ENCODE results near the gene NEXN.
A peak's percentile ranks its signal among the peaks of the same experiment; 100 is the strongest.

NEXN gene

GRCh38 chr1:77888081-77888780 is at the start of gene NEXN:
Gene NEXN (plus strand): TSS chr1:77888624. CDS start chr1:77916107, 27,483 bp downstream.
- DNase-seq (ENCODE audit: low read depth), result peak; percentile 90

- DNase-seq (ENCODE audit: low read depth), result no peak
These were observed 46.9 kb upstream of the NEXN start for GRCh38 chr1:77841574-77841973.

DNA sequence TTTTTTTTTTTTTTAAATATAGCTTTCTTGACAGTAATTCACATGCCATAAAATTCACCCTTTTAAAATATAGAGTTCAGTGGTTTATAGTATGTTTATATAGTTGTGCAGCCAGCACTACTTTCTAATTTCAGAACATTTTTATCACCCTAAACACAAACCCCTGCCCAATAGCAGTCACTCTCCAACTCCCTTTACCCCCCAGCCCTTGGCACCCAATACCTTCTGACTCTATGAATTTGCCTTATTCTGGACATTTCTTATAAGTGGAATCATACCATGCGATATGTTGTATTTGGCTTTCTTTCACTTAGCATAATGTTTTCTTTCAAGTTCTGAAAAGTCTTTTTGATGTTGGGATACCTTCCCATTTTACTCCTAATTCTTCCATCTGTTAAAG is 42.5 kb upstream of the NEXN start:
- no peak for DNase-seq (ENCODE audit: low read depth)

- DNase-seq (ENCODE audit: low read depth), result no peak
These were observed 41.5 kb upstream of the NEXN start for GRCh38 chr1:77846966-77847365.

- DNase-seq (ENCODE audit: low read depth), result no peak
These were observed 40.8 kb upstream of the NEXN start for GRCh38 chr1:77847621-77848080.

- no peak for DNase-seq (ENCODE audit: low read depth)
These were observed 38.3 kb upstream of the NEXN start for GRCh38 chr1:77850082-77850481.

GRCh38 chr1:77857552-77857951 is 30.9 kb upstream of the NEXN start:
- DNase-seq (ENCODE audit: low read depth), result peak; percentile 55

- no peak for DNase-seq (ENCODE audit: low read depth)
These were observed 29.7 kb upstream of the NEXN start for GRCh38 chr1:77858725-77859124.

GRCh38 chr1:77859248-77859647 is 29.2 kb upstream of the NEXN start:
- no peak for DNase-seq (ENCODE audit: low read depth)

DNA sequence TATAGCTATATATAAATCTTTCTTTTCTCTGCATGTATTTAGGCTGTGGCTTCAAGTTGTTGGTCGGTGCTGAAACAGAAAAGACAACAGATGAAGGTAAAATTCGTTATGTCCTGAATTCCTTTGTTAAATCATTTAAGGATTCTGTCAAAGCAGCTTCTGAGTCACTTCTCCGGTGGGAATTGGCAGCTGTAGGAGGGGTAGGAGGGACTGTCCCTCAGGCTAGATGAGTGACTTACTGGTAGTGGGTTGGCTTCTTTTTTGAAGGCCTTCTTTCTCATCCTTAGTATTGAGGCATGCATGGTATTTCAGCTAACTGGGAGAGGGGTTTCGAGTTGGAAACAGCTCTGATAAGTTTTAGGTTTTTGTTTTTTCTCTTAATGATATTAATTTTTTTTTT is 22.1 kb upstream of the NEXN start:
- DNase-seq (ENCODE audit: low read depth), result no peak

DNA sequence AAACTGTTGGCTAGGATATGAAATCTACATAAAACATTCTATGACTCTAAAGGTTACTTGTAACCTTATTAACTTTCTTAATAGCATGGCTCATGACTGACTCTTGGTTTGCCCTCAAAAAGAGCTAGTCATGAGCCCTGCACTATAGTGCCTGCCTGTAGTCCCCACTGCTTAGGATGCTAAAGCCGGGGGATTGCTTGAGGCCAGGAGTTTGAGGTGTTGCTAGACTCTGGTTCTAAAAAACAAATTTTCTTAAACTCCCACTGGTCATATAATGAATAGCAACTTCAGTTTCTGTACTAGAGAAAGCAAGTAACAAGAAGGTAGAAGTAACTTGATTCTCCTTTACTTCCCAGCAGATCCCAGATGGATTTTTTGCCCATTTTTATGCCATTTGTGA is 15.8 kb upstream of the NEXN start:
- no peak for DNase-seq (ENCODE audit: low read depth)

DNA sequence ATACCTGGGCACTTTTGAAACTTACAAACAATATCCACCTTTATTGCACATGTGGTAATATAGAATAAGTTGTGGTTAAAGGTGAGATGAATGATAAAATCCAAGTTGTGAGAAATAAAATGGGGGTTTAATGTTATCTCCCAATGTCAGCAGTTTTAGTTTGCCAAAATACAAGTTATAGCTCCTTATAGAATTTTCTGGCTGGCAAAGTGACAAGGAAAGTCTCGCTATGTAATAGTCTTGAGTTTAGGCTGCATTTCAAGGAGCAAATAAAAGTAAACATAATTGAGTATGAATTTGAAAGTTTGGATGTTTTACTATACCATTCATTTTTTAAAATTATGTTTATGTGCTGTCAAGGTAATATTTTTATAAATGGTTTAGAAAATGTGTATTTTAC is 15.0 kb upstream of the NEXN start:
- no peak for DNase-seq (ENCODE audit: low read depth)

GRCh38 chr1:77874804-77875445 is 13.5 kb upstream of the NEXN start:
- peak; percentile 15 for DNase-seq (ENCODE audit: low read depth)

- DNase-seq (ENCODE audit: low read depth), result peak; percentile 14
These were observed 11.5 kb upstream of the NEXN start for GRCh38 chr1:77876884-77877283.

- DNase-seq (ENCODE audit: low read depth), result no peak
These were observed 7.4 kb upstream of the NEXN start for GRCh38 chr1:77881061-77881460.

DNA sequence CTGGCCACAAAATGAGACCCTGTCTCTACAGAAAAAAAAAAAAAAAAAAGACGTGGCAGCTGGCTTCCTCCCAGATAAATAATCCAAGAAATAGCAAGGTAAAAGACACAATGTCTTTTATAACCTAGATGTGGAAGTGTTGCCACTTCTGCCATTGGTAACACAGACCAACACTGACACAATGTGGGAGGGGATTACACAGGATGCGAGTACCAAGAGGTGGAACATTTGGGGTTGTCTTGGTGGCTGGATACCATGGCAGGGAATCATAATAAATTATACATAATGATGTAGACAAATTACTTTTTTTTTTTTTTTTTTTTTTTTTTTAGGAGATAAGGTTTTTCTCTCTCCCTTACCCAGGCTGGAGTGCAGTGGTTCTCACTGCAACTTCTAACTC is 6.0 kb upstream of the NEXN start:
- DNase-seq (ENCODE audit: low read depth), result no peak

GRCh38 chr1:77888781-77889642 is 588 bp downstream of the NEXN start:
- peak; percentile 68 for DNase-seq (ENCODE audit: low read depth)

GRCh38 chr1:77889671-77890070 is 1.2 kb downstream of the NEXN start:
- DNase-seq (ENCODE audit: low read depth), result peak; percentile 75

GRCh38 chr1:77891200-77891599 is 2.8 kb downstream of the NEXN start:
- no peak for DNase-seq (ENCODE audit: low read depth)

DNA sequence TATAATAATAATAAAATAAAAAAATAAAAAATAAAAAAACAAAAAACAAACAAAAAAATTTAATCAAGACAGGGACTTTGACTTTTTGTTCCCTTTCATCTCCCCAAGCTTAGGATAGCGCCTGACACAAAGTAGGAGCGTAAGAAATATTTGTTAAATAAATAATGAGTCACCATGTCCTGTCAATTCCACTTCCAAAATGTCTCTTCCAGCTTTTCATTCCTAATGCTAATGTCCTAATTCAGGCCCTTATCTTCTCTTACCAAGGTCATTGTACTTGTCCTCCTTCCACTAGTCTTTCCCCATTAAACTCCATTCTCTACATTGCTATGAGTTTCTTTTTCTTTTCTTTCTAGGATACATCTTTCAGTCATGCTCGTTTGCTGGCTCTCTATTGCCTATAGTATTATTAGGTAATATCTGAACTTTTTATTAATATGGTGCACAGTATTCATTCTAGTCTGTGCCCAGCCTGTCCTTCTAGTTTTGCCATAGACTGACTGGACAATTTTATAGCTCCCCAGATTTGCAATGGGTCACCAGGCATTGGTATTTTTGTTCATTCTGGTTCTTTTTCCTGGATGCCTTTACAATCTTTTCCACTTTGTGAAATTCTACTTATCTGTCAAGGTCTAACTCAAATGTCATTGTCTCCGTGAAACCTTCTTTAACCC is 11.4 kb downstream of the NEXN start:
- no peak for DNase-seq (ENCODE audit: low read depth)

GRCh38 chr1:77900687-77901293 is 12.4 kb downstream of the NEXN start:
- DNase-seq (ENCODE audit: low read depth), result peak; percentile 59

GRCh38 chr1:77905603-77906002 is 17.2 kb downstream of the NEXN start:
- no peak for DNase-seq (ENCODE audit: low read depth)
